ENCODE data around the gene PC.

PC gene

GRCh38 chr11:66918741-66919140 is 39.4 kb downstream of the PC start:
- Histone ChIP-seq H3K4me3 (ENCODE audit: low read length) (no peak overlapping the region), H3K4me1 (ENCODE audit: insufficient read depth, low read length) (peaks cover 20% of the 10 kb centered on the region; the same call in 1 of the 2 replicates), H3K36me3 (ENCODE audit: insufficient read depth, low read depth, low read length) (no peaks in the 10 kb centered on the region), H3K9ac (ENCODE audit: low read depth, low read length) (no peak overlapping the region), H3K27me3 (ENCODE audit: insufficient read depth, low read length) (no peaks in the 10 kb centered on the region), H3K9me3 (ENCODE audit: insufficient read depth, low read depth, low read length) (peaks cover 4% of the 10 kb centered on the region; the same call in 1 of the 2 replicates), H3K27ac (ENCODE audit: low read length) (no peak overlapping the region)

DNA sequence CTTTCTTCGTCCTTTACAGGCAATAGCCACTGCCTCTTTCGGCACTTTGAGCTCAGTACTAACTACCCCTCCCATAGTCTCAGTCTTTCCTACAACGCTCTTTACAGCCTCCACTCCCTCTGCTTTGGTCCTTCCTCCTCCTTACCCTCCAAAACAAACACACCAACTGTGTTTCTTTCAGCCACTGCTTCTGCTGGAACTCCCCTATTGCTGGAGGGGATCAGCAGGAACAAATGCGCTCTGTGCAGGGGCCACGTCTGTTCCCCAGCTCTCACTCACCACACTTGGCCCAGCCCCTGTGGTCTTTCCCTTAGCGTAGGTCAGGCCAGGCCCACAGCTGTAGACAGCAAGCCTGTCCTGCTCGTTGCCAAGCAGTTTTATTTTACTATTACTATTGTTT is 42.3 kb downstream of the PC start:
- Histone ChIP-seq H3K4me3 (ENCODE audit: low read length) (no peak overlapping the region), H3K36me3 (ENCODE audit: insufficient read depth, low read depth, low read length) (no peaks in the 10 kb centered on the region), H3K27ac (ENCODE audit: low read length) (no peak overlapping the region), H3K9me3 (ENCODE audit: insufficient read depth, low read depth, low read length) (no peaks in the 10 kb centered on the region), H3K4me1 (ENCODE audit: insufficient read depth, low read length) (peaks cover 21% of the 10 kb centered on the region; the same call in 1 of the 2 replicates), H3K9ac (ENCODE audit: low read depth, low read length) (0 out of 2 replicates have a peak overlapping the region, but pooled peaks have one; percentile 46), H3K27me3 (ENCODE audit: insufficient read depth, low read length) (no peaks in the 10 kb centered on the region)

DNA sequence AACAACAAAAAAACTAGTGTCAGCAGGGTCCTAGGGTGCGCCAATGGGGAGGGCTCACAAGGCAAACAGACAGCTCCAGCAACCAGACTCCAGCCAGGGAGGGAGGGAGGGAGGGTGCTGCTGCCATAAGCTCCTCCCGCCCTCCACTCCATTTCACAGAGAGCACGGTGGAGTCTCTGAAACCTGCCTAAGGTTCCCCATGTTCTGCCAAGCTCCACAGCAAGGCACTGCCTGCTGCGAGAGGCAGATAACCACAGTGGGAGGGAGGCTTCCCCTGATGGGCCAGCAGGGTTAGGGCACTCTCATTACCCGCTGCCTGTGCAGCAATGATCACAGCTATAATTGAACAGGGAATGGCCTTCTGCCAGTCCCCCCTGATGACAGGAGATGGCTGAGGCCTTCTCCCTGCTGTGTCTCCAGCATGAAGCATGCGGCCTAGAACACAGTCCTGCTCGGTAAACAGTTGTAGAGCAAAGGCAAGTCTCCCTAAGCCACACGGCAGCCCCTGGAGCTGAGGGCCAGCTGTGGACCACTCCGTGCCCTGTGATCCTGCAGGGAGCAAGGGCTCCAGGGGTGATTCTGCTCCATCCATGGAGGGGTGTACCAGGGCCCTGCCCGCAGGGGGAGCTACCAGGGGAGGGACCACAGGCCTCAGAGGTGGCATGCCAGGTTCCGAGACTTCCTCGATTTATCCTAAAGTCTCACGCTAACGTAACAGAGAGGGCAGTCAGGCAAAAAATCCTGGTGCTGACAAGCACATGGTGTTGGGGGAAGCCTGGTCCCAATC is 42.9 kb downstream of the PC start:
- Histone ChIP-seq H3K27me3 (ENCODE audit: insufficient read depth, low read length) (no peaks in the 10 kb centered on the region), H3K9ac (ENCODE audit: low read depth, low read length) (peak overlapping the region; percentile 46; the same call in 1 of the 2 replicates)

GRCh38 chr11:66914505-66914904 is 43.7 kb downstream of the PC start:
- Histone ChIP-seq H3K4me3 (ENCODE audit: low read length) (no peak overlapping the region), H3K4me1 (ENCODE audit: insufficient read depth, low read length) (peaks cover 24% of the 10 kb centered on the region; the same call in 1 of the 2 replicates), H3K36me3 (ENCODE audit: insufficient read depth, low read depth, low read length) (no peaks in the 10 kb centered on the region), H3K9ac (ENCODE audit: low read depth, low read length) (no peak overlapping the region), H3K27ac (ENCODE audit: low read length) (no peak overlapping the region), H3K9me3 (ENCODE audit: insufficient read depth, low read depth, low read length) (no peaks in the 10 kb centered on the region), H3K27me3 (ENCODE audit: insufficient read depth, low read length) (no peaks in the 10 kb centered on the region)

More for the DNA sequence above, 42.9 kb downstream of the PC start:
- no peak overlapping the region for H3K4me3 ChIP-seq (ENCODE audit: low read length)
- no peak overlapping the region for H3K27ac ChIP-seq (ENCODE audit: low read length)
- H3K9me3 ChIP-seq (ENCODE audit: insufficient read depth, low read depth, low read length) = no peaks in the 10 kb centered on the region
- H3K4me1 ChIP-seq (ENCODE audit: insufficient read depth, low read length) = peaks cover 23% of the 10 kb centered on the region; the same call in 1 of the 2 replicates
- no peaks in the 10 kb centered on the region for H3K36me3 ChIP-seq (ENCODE audit: insufficient read depth, low read depth, low read length)

DNA sequence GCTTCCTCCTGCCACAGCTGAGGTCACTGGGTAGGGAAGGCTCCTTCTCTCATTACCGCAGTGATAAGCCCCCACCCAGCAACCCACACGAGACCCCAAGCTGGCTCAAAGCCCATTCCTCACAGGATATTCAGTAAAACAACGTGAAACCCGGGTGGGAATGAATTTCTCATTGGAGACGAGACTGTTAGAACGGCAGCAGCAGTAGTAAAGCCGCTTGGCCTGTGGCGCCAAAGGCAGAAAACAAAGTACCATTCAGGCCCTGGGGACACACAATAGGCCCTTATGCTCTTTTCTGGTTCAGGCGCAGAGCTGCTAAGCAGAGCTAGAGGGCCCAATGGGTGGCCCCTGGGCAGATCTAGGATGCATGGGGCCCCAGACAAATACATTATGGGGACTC is 45.3 kb downstream of the PC start:
- Histone ChIP-seq H3K36me3 (ENCODE audit: insufficient read depth, low read depth, low read length) (no peaks in the 10 kb centered on the region), H3K9me3 (ENCODE audit: insufficient read depth, low read depth, low read length) (no peaks in the 10 kb centered on the region), H3K9ac (ENCODE audit: low read depth, low read length) (peak overlapping the region; percentile 35; the same call in 1 of the 2 replicates), H3K27ac (ENCODE audit: low read length) (peak overlapping the region; percentile 6), H3K27me3 (ENCODE audit: insufficient read depth, low read length) (no peaks in the 10 kb centered on the region), H3K4me3 (ENCODE audit: low read length) (no peak overlapping the region), H3K4me1 (ENCODE audit: insufficient read depth, low read length) (peaks cover 24% of the 10 kb centered on the region; the same call in 1 of the 2 replicates)

GRCh38 chr11:66912361-66912760 is 45.8 kb downstream of the PC start:
- Histone ChIP-seq H3K27ac (ENCODE audit: low read length) (no peak overlapping the region), H3K9me3 (ENCODE audit: insufficient read depth, low read depth, low read length) (no peaks in the 10 kb centered on the region), H3K9ac (ENCODE audit: low read depth, low read length) (0 out of 2 replicates have a peak overlapping the region, but pooled peaks have one; percentile 35), H3K4me3 (ENCODE audit: low read length) (no peak overlapping the region), H3K36me3 (ENCODE audit: insufficient read depth, low read depth, low read length) (no peaks in the 10 kb centered on the region), H3K27me3 (ENCODE audit: insufficient read depth, low read length) (no peaks in the 10 kb centered on the region), H3K4me1 (ENCODE audit: insufficient read depth, low read length) (peaks cover 24% of the 10 kb centered on the region; the same call in 1 of the 2 replicates)

DNA sequence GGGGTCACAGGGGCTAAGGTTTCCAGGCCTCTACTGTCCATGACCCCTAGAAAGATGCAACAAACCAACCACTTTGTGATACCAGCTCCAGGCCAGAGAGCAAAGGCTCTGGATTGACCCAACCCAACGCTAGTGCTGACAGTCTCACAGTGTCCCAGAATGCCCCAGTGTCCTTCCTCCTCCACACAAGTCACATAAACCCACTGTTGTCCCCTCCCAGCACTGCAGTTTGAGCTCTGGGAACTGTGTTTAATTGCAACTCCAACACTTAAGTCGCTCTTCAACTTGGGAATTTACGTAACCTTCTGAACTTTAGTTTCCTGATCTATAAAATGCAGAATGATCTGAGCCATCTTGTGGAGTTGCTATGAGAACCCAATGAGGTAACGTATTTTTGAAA is 47.5 kb downstream of the PC start:
- H3K4me1 ChIP-seq (ENCODE audit: insufficient read depth, low read length) = peaks cover 31% of the 10 kb centered on the region; the same call in 1 of the 2 replicates
- no peak overlapping the region for H3K27ac ChIP-seq (ENCODE audit: low read length)
- no peaks in the 10 kb centered on the region for H3K9me3 ChIP-seq (ENCODE audit: insufficient read depth, low read depth, low read length)
- no peaks in the 10 kb centered on the region for H3K36me3 ChIP-seq (ENCODE audit: insufficient read depth, low read depth, low read length)
- no peaks in the 10 kb centered on the region for H3K27me3 ChIP-seq (ENCODE audit: insufficient read depth, low read length)
- no peak overlapping the region for H3K4me3 ChIP-seq (ENCODE audit: low read length)
- H3K9ac ChIP-seq (ENCODE audit: low read depth, low read length) = no peak overlapping the region

GRCh38 chr11:66910016-66910415 is 48.2 kb downstream of the PC start:
- H3K27ac ChIP-seq (ENCODE audit: low read length) = no peak overlapping the region
- H3K36me3 ChIP-seq (ENCODE audit: insufficient read depth, low read depth, low read length) = no peaks in the 10 kb centered on the region
- no peaks in the 10 kb centered on the region for H3K9me3 ChIP-seq (ENCODE audit: insufficient read depth, low read depth, low read length)
- H3K4me1 ChIP-seq (ENCODE audit: insufficient read depth, low read length) = peaks cover 25% of the 10 kb centered on the region; the same call in 1 of the 2 replicates
- H3K4me3 ChIP-seq (ENCODE audit: low read length) = no peak overlapping the region
- H3K27me3 ChIP-seq (ENCODE audit: insufficient read depth, low read length) = no peaks in the 10 kb centered on the region
- no peak overlapping the region for H3K9ac ChIP-seq (ENCODE audit: low read depth, low read length)

DNA sequence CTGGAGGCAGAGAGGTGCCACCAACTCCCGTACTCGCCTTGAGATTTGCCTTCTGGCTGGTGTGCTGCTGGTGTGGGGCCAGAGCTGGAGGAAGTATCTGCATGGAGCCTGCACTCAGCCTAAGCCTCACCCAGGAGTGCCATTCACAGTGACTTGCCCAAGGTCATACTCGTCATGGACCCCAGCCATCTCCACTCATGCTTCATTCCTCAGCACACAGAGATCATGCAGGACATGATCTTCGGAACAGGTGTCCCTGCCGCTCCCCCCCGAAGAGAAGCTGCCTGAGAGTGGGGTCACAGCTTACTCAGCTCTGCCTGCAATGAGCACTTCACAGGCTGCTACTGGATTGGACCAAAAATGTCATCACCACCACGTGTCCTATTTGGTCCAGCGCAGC is 49.0 kb downstream of the PC start:
- Histone ChIP-seq H3K9ac (ENCODE audit: low read depth, low read length) (no peak overlapping the region), H3K27me3 (ENCODE audit: insufficient read depth, low read length) (no peaks in the 10 kb centered on the region), H3K4me1 (ENCODE audit: insufficient read depth, low read length) (peaks cover 30% of the 10 kb centered on the region), H3K9me3 (ENCODE audit: insufficient read depth, low read depth, low read length) (no peaks in the 10 kb centered on the region), H3K36me3 (ENCODE audit: insufficient read depth, low read depth, low read length) (no peaks in the 10 kb centered on the region), H3K27ac (ENCODE audit: low read length) (no peak overlapping the region), H3K4me3 (ENCODE audit: low read length) (no peak overlapping the region)

GRCh38 chr11:66907751-66908630 is 50.2 kb downstream of the PC start:
- H3K9ac ChIP-seq (ENCODE audit: low read depth, low read length) = no peak overlapping the region
- peaks cover 28% of the 10 kb centered on the region for H3K4me1 ChIP-seq (ENCODE audit: insufficient read depth, low read length)
- H3K9me3 ChIP-seq (ENCODE audit: insufficient read depth, low read depth, low read length) = no peaks in the 10 kb centered on the region
- H3K27me3 ChIP-seq (ENCODE audit: insufficient read depth, low read length) = no peaks in the 10 kb centered on the region
- no peak overlapping the region for H3K27ac ChIP-seq (ENCODE audit: low read length)
- no peaks in the 10 kb centered on the region for H3K36me3 ChIP-seq (ENCODE audit: insufficient read depth, low read depth, low read length)
- no peak overlapping the region for H3K4me3 ChIP-seq (ENCODE audit: low read length)

DNA sequence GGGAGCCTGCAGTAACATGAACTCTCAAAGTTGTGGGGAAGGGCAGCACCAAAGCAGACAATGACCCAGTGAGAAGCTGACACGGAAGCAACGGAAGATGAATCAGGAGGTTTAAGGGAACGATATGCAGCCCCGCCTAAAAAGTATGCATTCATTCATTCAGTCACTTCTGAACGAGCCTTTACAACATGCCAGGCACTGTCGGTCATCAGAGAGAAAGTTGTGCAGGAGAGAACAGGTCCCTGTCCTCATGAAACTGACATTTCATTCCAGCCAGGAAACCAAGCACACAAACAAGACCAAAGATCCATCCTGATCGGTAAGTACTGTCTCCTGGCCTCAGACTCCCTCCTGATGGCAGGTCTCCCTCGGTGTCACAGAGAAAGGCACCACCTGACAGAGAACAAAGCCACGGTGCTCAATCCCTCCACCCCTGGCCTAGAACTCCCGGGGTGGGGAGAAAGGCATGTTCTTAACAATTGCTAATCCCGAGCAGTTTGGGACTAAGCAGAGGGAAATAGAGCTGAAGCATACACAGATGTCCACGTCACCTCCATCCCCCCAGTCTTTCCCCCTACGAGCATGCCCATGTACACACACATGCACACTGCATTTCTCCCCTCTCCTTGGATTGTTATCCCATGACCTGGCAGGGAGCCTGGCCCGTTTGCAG is 52.0 kb downstream of the PC start:
- no peaks in the 10 kb centered on the region for H3K27me3 ChIP-seq (ENCODE audit: insufficient read depth, low read length)
- H3K36me3 ChIP-seq (ENCODE audit: insufficient read depth, low read depth, low read length) = no peaks in the 10 kb centered on the region
- H3K4me1 ChIP-seq (ENCODE audit: insufficient read depth, low read length) = peaks cover 18% of the 10 kb centered on the region
- no peak overlapping the region; the same call in 1 of the 2 replicates for H3K9ac ChIP-seq (ENCODE audit: low read depth, low read length)
- H3K4me3 ChIP-seq (ENCODE audit: low read length) = no peak overlapping the region
- H3K9me3 ChIP-seq (ENCODE audit: insufficient read depth, low read depth, low read length) = no peaks in the 10 kb centered on the region
- H3K27ac ChIP-seq (ENCODE audit: low read length) = no peak overlapping the region
